GM13976 (cell line): ENCODE data around the gene LHX4.

Source experiments
- DNase-seq: peaks from one replicate; pipeline ENCODE4 v3.0.0; 2012; ENCODE audit warnings: low spot score
- in situ Hi-C: fragments of 300-500 bp; cut with MboI; formaldehyde crosslinking; loops from one replicate; pipeline ENCODE4 v1.12.0; 2022; ENCODE audit warnings: low sequenced_read_pairs, mixed read lengths, inconsistent platforms; ENCODE audit not compliant: unreplicated experiment
- TF ChIP-seq, protein P1 (sequence below): IDR thresholded peaks from 2 replicates; pipeline ENCODE4 v1.5.1; 2012; ENCODE audit warnings: borderline replicate concordance, mild to moderate bottlenecking; ENCODE audit not compliant: insufficient read depth; ENCODE audit errors: extremely low read depth, missing control alignments, control extremely low read depth

LHX4 gene

DNA sequence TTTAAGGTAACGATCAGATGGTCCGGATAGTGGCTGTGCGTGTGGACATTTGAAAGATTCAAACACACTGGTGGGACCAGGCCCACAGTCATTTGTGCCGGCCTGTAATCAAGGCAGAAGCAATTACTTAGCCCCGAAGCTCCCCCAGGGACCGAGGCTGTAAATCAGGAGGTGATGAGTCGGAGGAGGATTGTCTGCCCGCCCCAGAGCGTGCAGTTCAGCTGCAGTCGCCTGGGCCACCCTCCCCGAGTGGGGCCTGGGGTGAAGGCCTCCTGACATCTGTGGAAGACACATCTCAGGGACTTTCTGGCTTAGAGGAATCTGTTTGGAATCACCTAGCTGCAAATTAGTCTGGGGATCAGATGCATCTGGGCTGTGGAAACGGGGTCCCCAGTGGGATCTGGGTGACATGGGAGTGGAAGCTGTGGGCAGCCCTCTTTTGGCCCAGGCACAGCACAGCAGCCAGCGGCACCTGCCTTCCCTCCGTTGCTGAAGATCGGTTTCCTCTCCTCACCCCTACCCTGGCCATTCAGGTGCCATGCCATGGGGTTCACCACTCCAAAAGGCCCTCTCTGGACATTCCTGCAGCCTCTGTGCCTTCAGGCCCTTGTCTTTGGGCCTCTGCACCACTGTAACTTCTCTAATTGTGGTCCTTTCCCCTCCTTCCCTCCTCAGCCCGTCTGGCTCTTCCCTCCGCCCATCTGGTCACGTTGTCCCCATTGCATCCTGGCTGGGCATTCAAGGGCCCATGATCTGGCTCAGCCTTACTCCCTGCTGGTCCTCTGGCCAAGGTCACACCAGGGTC is 25.7 kb downstream of the LHX4 start:
- DNase-seq, result no peak
- TF ChIP-seq, protein P1, sequence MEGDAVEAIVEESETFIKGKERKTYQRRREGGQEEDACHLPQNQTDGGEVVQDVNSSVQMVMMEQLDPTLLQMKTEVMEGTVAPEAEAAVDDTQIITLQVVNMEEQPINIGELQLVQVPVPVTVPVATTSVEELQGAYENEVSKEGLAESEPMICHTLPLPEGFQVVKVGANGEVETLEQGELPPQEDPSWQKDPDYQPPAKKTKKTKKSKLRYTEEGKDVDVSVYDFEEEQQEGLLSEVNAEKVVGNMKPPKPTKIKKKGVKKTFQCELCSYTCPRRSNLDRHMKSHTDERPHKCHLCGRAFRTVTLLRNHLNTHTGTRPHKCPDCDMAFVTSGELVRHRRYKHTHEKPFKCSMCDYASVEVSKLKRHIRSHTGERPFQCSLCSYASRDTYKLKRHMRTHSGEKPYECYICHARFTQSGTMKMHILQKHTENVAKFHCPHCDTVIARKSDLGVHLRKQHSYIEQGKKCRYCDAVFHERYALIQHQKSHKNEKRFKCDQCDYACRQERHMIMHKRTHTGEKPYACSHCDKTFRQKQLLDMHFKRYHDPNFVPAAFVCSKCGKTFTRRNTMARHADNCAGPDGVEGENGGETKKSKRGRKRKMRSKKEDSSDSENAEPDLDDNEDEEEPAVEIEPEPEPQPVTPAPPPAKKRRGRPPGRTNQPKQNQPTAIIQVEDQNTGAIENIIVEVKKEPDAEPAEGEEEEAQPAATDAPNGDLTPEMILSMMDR, result no peak
- in situ Hi-C loops, result no loop called here

DNA sequence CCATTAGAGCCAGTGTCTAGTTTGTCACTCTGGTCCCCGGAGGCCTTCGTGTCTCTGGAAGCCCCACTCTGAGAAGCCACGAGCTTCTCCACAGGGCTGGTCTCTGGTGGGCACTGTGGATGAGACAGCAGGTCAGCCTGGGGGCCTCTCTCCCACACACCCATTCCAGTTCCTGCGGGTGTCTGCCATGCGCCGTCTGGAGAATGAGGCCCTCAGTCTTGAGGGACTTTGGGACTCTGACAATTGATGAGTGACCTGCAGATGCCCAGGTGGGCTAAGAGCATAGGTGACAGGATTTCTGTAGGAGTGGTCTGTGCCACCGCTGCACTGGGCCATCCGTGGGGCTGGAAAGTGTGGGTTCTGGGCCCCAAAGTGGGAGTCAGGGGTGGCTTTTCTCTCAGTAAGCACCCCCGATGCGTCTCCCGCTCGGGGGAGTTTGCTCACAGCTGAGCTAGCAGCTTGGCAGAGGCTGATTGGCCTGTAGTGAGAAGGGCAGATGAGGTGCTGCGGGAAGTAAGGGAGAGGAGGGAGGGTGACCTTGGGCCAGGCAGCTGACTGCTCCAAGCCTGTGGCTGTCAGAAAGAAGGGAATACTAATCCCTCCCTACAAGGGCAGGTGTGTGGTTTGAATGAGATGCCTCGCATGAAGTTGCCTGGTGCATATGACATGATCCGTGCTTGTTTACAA is 26.4 kb downstream of the LHX4 start:
- TF ChIP-seq, protein P1, result no peak
- in situ Hi-C loops, result no loop called here
- DNase-seq, result no peak

DNA sequence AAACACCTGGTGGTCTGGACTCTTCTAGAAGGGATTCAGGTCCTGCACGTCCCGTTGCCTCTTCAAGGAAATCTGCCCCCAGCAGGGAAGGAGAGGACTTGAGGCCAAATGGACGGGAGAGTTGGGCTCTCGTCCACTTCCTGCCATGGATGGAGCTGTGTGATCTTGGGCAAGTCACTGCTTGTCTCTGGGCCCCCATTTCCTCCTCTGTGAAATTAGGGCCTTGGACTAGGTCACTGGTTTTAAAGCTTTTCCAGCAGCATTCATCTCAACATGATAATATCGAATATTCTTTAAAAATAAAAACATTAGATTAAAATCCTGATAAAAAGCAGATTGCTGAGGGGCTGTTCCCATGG is 26.9 kb downstream of the LHX4 start:
- in situ Hi-C loops, result no loop called here
- DNase-seq, result no peak
- TF ChIP-seq, protein P1, result no peak

- in situ Hi-C loops, result no loop called here
- TF ChIP-seq, protein P1, result no peak
- no peak for DNase-seq
Measured at GRCh38 chr1:180257486-180257885, 27.4 kb downstream of the LHX4 start.

- TF ChIP-seq, protein P1, result no peak
- no peak for DNase-seq
- in situ Hi-C loops, result no loop called here
Measured at GRCh38 chr1:180258290-180258689, 28.2 kb downstream of the LHX4 start.

- TF ChIP-seq, protein P1, result no peak
- DNase-seq, result no peak
- in situ Hi-C loops, result no loop called here
Measured at GRCh38 chr1:180258935-180259334, 28.9 kb downstream of the LHX4 start.
